Hepatocyte (in vitro differentiated cells): Measurements from ENCODE around the gene RHEX.

Experiments used
- EZH2 ChIP-seq: fragments of 200-600 bp; sonication (generic); IDR thresholded peaks from 2 replicates; pipeline ENCODE4 v1.6.1; 2016; ENCODE audit warnings: antibody characterized with exemption, mild to moderate bottlenecking, borderline replicate concordance
- EZH2phosphoT487 ChIP-seq: fragments of 200-600 bp; sonication (generic); IDR thresholded peaks from one replicate; pipeline ENCODE4 v1.6.1; 2018; ENCODE audit warnings: antibody characterized with exemption, mild to moderate bottlenecking, low read depth, moderate library complexity; ENCODE audit not compliant: unreplicated experiment, severe bottlenecking
- TF ChIP-seq, protein P1 (sequence below): fragments of 200-600 bp; sonication (generic); IDR thresholded peaks from 2 replicates; pipeline ENCODE4 v1.5.1; 2016; ENCODE audit warnings: antibody characterized with exemption, mild to moderate bottlenecking; ENCODE audit not compliant: poor library complexity

DNA sequence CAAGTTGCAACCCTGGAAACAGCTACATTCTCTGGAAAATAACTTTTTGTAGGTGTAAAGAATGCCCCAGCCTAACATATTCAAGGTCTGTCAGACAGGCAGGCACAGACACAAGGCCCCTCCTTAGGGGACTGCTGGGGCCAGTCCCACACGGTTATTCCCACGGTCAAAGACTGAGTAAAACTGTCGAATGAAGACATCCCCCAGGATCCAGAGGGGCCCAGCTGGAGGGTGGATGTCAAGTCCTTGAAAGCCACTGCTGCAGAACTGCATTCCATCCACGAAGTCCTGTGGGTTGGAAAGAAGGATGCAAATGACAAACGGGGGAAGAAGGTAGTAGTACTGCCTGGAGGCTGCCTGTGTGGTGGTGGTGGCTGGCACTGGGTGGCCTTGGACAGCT, 42.9 kb upstream of the RHEX start:
- TF ChIP-seq, protein P1, sequence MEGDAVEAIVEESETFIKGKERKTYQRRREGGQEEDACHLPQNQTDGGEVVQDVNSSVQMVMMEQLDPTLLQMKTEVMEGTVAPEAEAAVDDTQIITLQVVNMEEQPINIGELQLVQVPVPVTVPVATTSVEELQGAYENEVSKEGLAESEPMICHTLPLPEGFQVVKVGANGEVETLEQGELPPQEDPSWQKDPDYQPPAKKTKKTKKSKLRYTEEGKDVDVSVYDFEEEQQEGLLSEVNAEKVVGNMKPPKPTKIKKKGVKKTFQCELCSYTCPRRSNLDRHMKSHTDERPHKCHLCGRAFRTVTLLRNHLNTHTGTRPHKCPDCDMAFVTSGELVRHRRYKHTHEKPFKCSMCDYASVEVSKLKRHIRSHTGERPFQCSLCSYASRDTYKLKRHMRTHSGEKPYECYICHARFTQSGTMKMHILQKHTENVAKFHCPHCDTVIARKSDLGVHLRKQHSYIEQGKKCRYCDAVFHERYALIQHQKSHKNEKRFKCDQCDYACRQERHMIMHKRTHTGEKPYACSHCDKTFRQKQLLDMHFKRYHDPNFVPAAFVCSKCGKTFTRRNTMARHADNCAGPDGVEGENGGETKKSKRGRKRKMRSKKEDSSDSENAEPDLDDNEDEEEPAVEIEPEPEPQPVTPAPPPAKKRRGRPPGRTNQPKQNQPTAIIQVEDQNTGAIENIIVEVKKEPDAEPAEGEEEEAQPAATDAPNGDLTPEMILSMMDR = no peak
- TF ChIP-seq EZH2 (no peak), EZH2phosphoT487 (no peak)
